Ureter (tissue), 1 donor: ENCODE measurements around the gene FMO4. TPM values are rescaled to one million over a fixed set of nuclear protein-coding genes. Genes with fewer than 3 reads are reported as not detected.
"Not testable (repeated sequence)": the region's sequence is repeated elsewhere in the genome, so short reads cannot be mapped to it uniquely, and the experiment has no call there.

ENCODE experiments used
- DNase-seq: peaks from one replicate; pipeline ENCODE4 v3.0.0-alpha.2; 2020; ENCODE audit warnings: low spot score
- total RNA-seq: library from RNA; stranded (reverse); gene quantifications from one replicate; pipeline ENCODE4 v1.2.4, GENCODE V29; 2023
- donor health status: DM: yes; HTN: yes; CAD: no.

The FMO4 gene
- total RNA-seq, 1 donor from 2014 or later: 5.1 TPM

DNA sequence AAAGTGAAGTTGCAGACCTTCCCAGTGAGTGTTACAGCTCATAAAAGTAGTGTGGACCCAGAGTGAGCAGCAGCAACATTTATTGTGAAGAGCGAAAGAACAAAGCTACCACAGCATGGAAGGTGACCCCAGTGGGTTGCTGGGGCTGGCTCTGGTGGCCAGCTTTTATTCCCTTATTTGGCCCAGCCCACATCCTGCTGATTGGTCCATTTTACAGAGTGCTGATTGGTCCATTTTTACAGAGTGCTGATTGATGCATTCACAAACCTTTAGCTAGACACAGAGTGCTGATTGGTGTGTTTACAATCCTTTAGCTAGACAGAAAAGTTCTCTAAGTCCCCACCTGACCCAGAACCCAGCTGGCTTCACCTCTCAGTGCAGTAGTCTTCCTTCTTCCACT, 76.8 kb downstream of the FMO4 start:
- not testable (repeated sequence) for DNase-seq

Other genes starting within 250 kb of the FMO4 start
- gene FMO3, start 223.3 kb upstream of the FMO4 start, total RNA-seq: 0.65 TPM
- gene FMO2, start 128.9 kb upstream of the FMO4 start, total RNA-seq: 6.7 TPM
- gene FMO1, start 65.7 kb upstream of the FMO4 start, total RNA-seq: 0.18 TPM
- gene PRRC2C, start 171.3 kb downstream of the FMO4 start, total RNA-seq: 254 TPM